ENCODE results near the gene BPTF. TPM values are rescaled to one million over a fixed set of nuclear protein-coding genes. Genes with fewer than 3 reads are reported as not detected.

The BPTF gene
- total and polyA plus RNA-seq, 2 of the 8 experiments (the other 6 are each of a cell fraction or from before 2014, with no cell fraction given), result 107 to 228 TPM

GRCh38 chr17:67829331-67829730, 4.0 kb downstream of the BPTF start (continued):
- TF ChIP-seq BRCA1 (IDR thresholded peaks at IDR 0.05; ENCODE audit: low read depth, low read length) (no peak), KDM1A (IDR thresholded peaks at IDR 0.05; ENCODE audit: borderline replicate concordance, low read length) (no peak), TAF1 (IDR thresholded peaks at IDR 0.05; ENCODE audit: low read depth, low read length) (no peak), CHD7 (IDR thresholded peaks at IDR 0.05; ENCODE audit: insufficient replicate concordance, low read length) (no peak), USF2 (IDR thresholded peaks at IDR 0.05; ENCODE audit: low read length) (no peak), SUZ12 (IDR thresholded peaks at IDR 0.05; ENCODE audit: low read length) (no peak)
